K562 (cell line): ENCODE measurements around the gene DAGLA. TPM values are rescaled to one million over a fixed set of nuclear protein-coding genes. Genes with fewer than 3 reads are reported as not detected.

Experiments used
- ATAC-seq: fragments of 200-7000 bp; cut with Tn5 transposase; 3 replicates; pipeline ENCODE4 v1.9.1; 2020; ENCODE audit warnings: moderate library complexity
- BruUV-seq: library from RNA; stranded (reverse); fragments of 400-500 nt; replicated peaks from 2 replicates; lab custom pipeline; 2021; lab: Mats Ljungman, UMichigan
- CTCF ChIA-PET: fragments of 300-600 bp; formaldehyde crosslinking; extraction: SDS; loops from one replicate; lab custom pipeline; 2021; ENCODE audit warnings: low intra/inter-chr PET ratio; lab: Yijun Ruan, JAX
- POLR2A ChIA-PET: fragments of 300-600, 350-650 bp; sonication (Branson Sonifier 250); formaldehyde crosslinking; extraction: SDS; loops from one replicate; lab custom pipeline; 2021; ENCODE audit warnings: antibody characterized with exemption, inconsistent platforms; lab: Yijun Ruan, JAX
- DNase-seq, 4 experiments: peaks; one replicate each; pipeline versions ENCODE4 v3.0.0 to v3.0.0-alpha.2; 2011 to 2018; ENCODE audit warnings: low spot score in 3 of 4, mixed read lengths in 3 of 4; ENCODE audit errors: extremely low read depth in 1 of 4
- FAIRE-seq: peaks from 2 replicates; lab custom pipeline; 2011; peaks lifted over from hg19 to GRCh38; lab: Jason Lieb, UNC
- H2AFZ ChIP-seq: 2 replicates; pipeline ENCODE4 v1.6.0; 2011; ENCODE audit warnings: low read depth, low read length, control low read depth, inconsistent platforms
- H3K27ac ChIP-seq: fragments of 200-600 bp; 3 replicates; pipeline ENCODE4 v1.8.0; 2011; ENCODE audit warnings: low read depth, mild to moderate bottlenecking, control low read depth, inconsistent platforms, low read length, moderate library complexity, mixed read lengths; ENCODE audit errors: extremely low read depth
- H3K27me3 ChIP-seq, 2 experiments: fragments of 300-600 bp in 1 of 2; 2 replicates in 1 of 2; 3 replicates in 1 of 2; pipeline versions ENCODE4 v1.6.0 to v1.8.0; 2011; ENCODE audit warnings: inconsistent platforms in 2 of 2, low read length in 2 of 2, mild to moderate bottlenecking in 1 of 2, mixed read lengths in 1 of 2, moderate library complexity in 1 of 2; ENCODE audit not compliant: control insufficient read depth in 2 of 2, insufficient read depth in 2 of 2
- H3K36me3 ChIP-seq: fragments of 300-600 bp; 3 replicates; pipeline ENCODE4 v1.8.0; 2011; ENCODE audit warnings: mild to moderate bottlenecking, low read length, inconsistent platforms; ENCODE audit not compliant: control insufficient read depth, insufficient read depth
- H3K4me1 ChIP-seq, 2 experiments: fragments of 200-600 bp in 1 of 2; replicated peaks in 1 of 2; 2 replicates in 1 of 2; 3 replicates in 1 of 2; pipeline versions ENCODE4 v1.5.1 to v1.8.0; 2011; ENCODE audit warnings: inconsistent platforms in 2 of 2, low read length in 2 of 2, mild to moderate bottlenecking in 1 of 2, mixed read lengths in 1 of 2, moderate library complexity in 1 of 2; ENCODE audit not compliant: control insufficient read depth in 2 of 2, insufficient read depth in 2 of 2
- H3K4me2 ChIP-seq: 2 replicates; pipeline ENCODE4 v1.6.1; 2011; ENCODE audit warnings: low read length, control low read depth, inconsistent platforms, mixed read lengths; ENCODE audit not compliant: insufficient read depth
- H3K4me3 ChIP-seq: fragments of 200-600 bp; sonication (generic), shearing (Covaris generic); 2 replicates; pipeline ENCODE4 v1.5.1; 2016; ENCODE audit warnings: control low read depth, inconsistent platforms
- H3K79me2 ChIP-seq: fragments of 200-600 bp; 3 replicates; pipeline ENCODE4 v1.8.0; 2011; ENCODE audit warnings: low read length, inconsistent platforms; ENCODE audit not compliant: control insufficient read depth, insufficient read depth
- H3K9ac ChIP-seq, 2 experiments: 2 replicates each; pipeline versions ENCODE4 v1.6.0 to v1.6.1; 2011; ENCODE audit warnings: low read depth in 2 of 2, low read length in 2 of 2, control low read depth in 1 of 2, inconsistent platforms in 1 of 2, mild to moderate bottlenecking in 1 of 2, mixed read lengths in 1 of 2; ENCODE audit not compliant: insufficient read depth in 1 of 2
- H3K9me1 ChIP-seq: one replicate; pipeline ENCODE4 v1.6.0; 2011; ENCODE audit warnings: inconsistent platforms, mild to moderate bottlenecking, low read length, moderate library complexity; ENCODE audit not compliant: control insufficient read depth, insufficient read depth
- H3K9me3 ChIP-seq: replicated peaks from 2 replicates; pipeline ENCODE4 v1.5.1; 2011; ENCODE audit warnings: low read depth, low read length, inconsistent platforms; ENCODE audit not compliant: control insufficient read depth, insufficient read depth
- H4K20me1 ChIP-seq: replicated peaks from 2 replicates; pipeline ENCODE4 v1.6.1; 2011; ENCODE audit warnings: low read length, inconsistent platforms, mixed read lengths; ENCODE audit not compliant: control insufficient read depth, insufficient read depth
- ARID1B ChIP-seq: fragments of 450-650 bp; IDR thresholded peaks from 2 replicates; pipeline ENCODE4 v1.6.1; 2016; ENCODE audit warnings: antibody characterized with exemption, mild to moderate bottlenecking, inconsistent platforms
- RBFOX2 ChIP-seq: fragments of 200-400 bp; formaldehyde crosslinking; IDR thresholded peaks from 2 replicates; pipeline ENCODE4 v1.6.1; 2017; ENCODE audit warnings: low read depth, mild to moderate bottlenecking, low read length, moderate library complexity
- ZBTB33 ChIP-seq: sonication (generic); formaldehyde crosslinking; IDR thresholded peaks from 2 replicates; pipeline ENCODE4 v1.8.1; 2023; ENCODE audit warnings: mild to moderate bottlenecking, missing genetic modification reagents
- WGBS: fragments of 100-300 bp; shearing (Covaris generic); methylation state at CpG from one replicate; pipeline ENCODE4 v1.1.6; 2016; ENCODE audit warnings: low coverage, mixed read lengths; ENCODE audit not compliant: insufficient coverage; ENCODE audit errors: missing lambda C conversion rate; 5-methylcytosine and 5-hydroxymethylcytosine counted together
- in situ Hi-C: fragments of 300-500 bp; cut with MboI; formaldehyde crosslinking; loops from 4 replicates; pipeline ENCODE4 v1.15.0; 2018; ENCODE audit warnings: inconsistent platforms, mixed read lengths
- intact Hi-C: fragments of 100-400 bp; cut with micrococcal nuclease; formaldehyde crosslinking; loops from 2 replicates; pipeline ENCODE4 v1.14.2; 2022
- microRNA counts: library from miRNA; unstranded; fragments of <30 nt; microRNA quantifications from one replicate; lab custom pipeline; 2016
- polyA plus RNA-seq, 8 experiments: library from polyadenylated mRNA; depleted of rRNA in 4 of 8; stranded (reverse) in 5 of 8; unstranded in 3 of 8; fragments of >200 nt; fragmentation: Nextera tagmentation in 2 of 8; fragmentation: Illumina TruSeq in 1 of 8; extraction: Ambion mirVana in 2 of 8; extraction: Trizol in 1 of 8; gene quantifications; 2 replicates each; pipeline versions ENCODE4 v1.2.1 to v1.2.3, GENCODE V29; 2011 to 2014; ENCODE audit warnings: inconsistent platforms in 1 of 8, missing spikeins in 1 of 8
- total RNA-seq, 7 experiments: library from RNA; depleted of rRNA in 6 of 7; stranded (reverse); fragments of >200 nt in 6 of 7; fragmentation: Illumina TruSeq in 2 of 7; extraction: Trizol in 2 of 7; gene quantifications; 2 replicates each; pipeline versions ENCODE4 v1.2.1 to v1.2.3, GENCODE V29; 2011 to 2021; ENCODE audit warnings: low replicate concordance in 1 of 7

Gene DAGLA
- total and polyA plus RNA-seq, 9 of the 15 experiments (the other 6 are each of a cell fraction or from before 2014, with no cell fraction given) = 0.03 to 0.16 (median 0.04) TPM; not detected in 4

GRCh38 chr11:61795876-61796526, 115.8 kb downstream of the DAGLA start:
- H4K20me1 ChIP-seq = no peaks in the 10 kb centered on the region; the same call in 1 of the 2 replicates
- no peak overlapping the region for H3K27ac ChIP-seq
- intact Hi-C loops = loop anchor here (2.0 kb wide), 5 partner anchors 75 to 313 kb away; partner anchors contain the start of gene FADS3
- no peaks in the 10 kb centered on the region for H3K27me3 ChIP-seq
- in situ Hi-C loops = loop anchor here (5.0 kb wide), 1 partner anchor 156 kb away; the partner anchor contains the start of gene BEST1
- CTCF ChIA-PET = no interaction called here
- POLR2A ChIA-PET = interaction anchor here (0.6 to 3.4 kb wide), 10 partner anchors 11 to 312 kb away, joined by 3 to 25 read pairs (median 4); no protein-coding TSS in a partner anchor
- no peaks in the 10 kb centered on the region for H3K9me3 ChIP-seq
- DNase-seq (no peak), ATAC-seq (no peak), FAIRE-seq (no peak)
- peaks cover 3% of the 10 kb centered on the region for H3K9me1 ChIP-seq
- WGBS = 93% methylated on average over 16 of the region's 18 CpGs
- peaks cover 70% of the 10 kb centered on the region for H3K36me3 ChIP-seq
- H2AFZ ChIP-seq = no peak overlapping the region
- H3K79me2 ChIP-seq = peaks cover 92% of the 10 kb centered on the region
- peak; percentile 51; the same call in 1 of the 2 replicates for TF ChIP-seq ZBTB33 (CRISPR knock-in tag)
- peak; percentile 37; the same call in 1 of the 2 replicates for TF ChIP-seq RBFOX2
- no peak for TF ChIP-seq ARID1B
- peak overlapping the region in 1 of 2 experiments; percentile 65; a peak in 2 of 4 replicates for H3K9ac ChIP-seq
- no peak overlapping the region for H3K4me2 ChIP-seq
- peaks cover 36 to 48% of the 10 kb centered on the region in 2 experiments for H3K4me1 ChIP-seq
- H3K4me3 ChIP-seq = no peak overlapping the region
- no TSS peak for BruUV-seq

MicroRNAs encoded within 50 kb of the gene (microRNA counts, 767-probe panel; counts per million panel counts)
- not detected for microRNA hsa-miR-611 (lab: Ali Mortazavi, UCI)

Other genes starting within 250 kb of the DAGLA start
Only the 7 nearest of the 9 such genes appear.
- not detected in 2 replicates for gene LRRC10B, start 171.6 kb upstream of the DAGLA start, total RNA-seq (2014; rRNA removed)
- not detected in 2 replicates for gene LRRC10B, start 171.6 kb upstream of the DAGLA start, total RNA-seq (2014; rRNA removed; fragmentation: Illumina TruSeq; extraction: Trizol)
- 0.11 TPM in 1 of 2 replicates, not detected in the other for gene LRRC10B, start 171.6 kb upstream of the DAGLA start, total RNA-seq (2015; rRNA removed; fragmentation: Illumina TruSeq; extraction: Trizol)
- not detected in 2 replicates for gene LRRC10B, start 171.6 kb upstream of the DAGLA start, total RNA-seq (2021)
- 0.04 TPM in 1 of 2 replicates, not detected in the other for gene LRRC10B, start 171.6 kb upstream of the DAGLA start, polyA plus RNA-seq (2011; rRNA removed)
- not detected in 2 replicates for gene LRRC10B, start 171.6 kb upstream of the DAGLA start, polyA plus RNA-seq (2014; fragmentation: Illumina TruSeq; extraction: Trizol)
- gene LRRC10B, start 171.6 kb upstream of the DAGLA start, polyA plus RNA-seq (2014; fragmentation: Nextera tagmentation; extraction: Ambion mirVana) = not detected
- gene LRRC10B, start 171.6 kb upstream of the DAGLA start, polyA plus RNA-seq (2014; rRNA removed) = not detected in 2 replicates
- gene SYT7, start 99.3 kb upstream of the DAGLA start, total RNA-seq (2014; rRNA removed) = 0.20 and 0.27 TPM in 2 replicates
- gene SYT7, start 99.3 kb upstream of the DAGLA start, total RNA-seq (2014; rRNA removed; fragmentation: Illumina TruSeq; extraction: Trizol) = 0.11 and 0.13 TPM in 2 replicates
- gene SYT7, start 99.3 kb upstream of the DAGLA start, total RNA-seq (2015; rRNA removed; fragmentation: Illumina TruSeq; extraction: Trizol) = 0.11 and 0.15 TPM in 2 replicates
- gene SYT7, start 99.3 kb upstream of the DAGLA start, total RNA-seq (2021) = 0.47 and 0.51 TPM in 2 replicates
- gene SYT7, start 99.3 kb upstream of the DAGLA start, polyA plus RNA-seq (2011; rRNA removed) = 0.11 and 0.20 TPM in 2 replicates
- 0.21 TPM in 2 replicates for gene SYT7, start 99.3 kb upstream of the DAGLA start, polyA plus RNA-seq (2014; fragmentation: Illumina TruSeq; extraction: Trizol)
- gene SYT7, start 99.3 kb upstream of the DAGLA start, polyA plus RNA-seq (2014; fragmentation: Nextera tagmentation; extraction: Ambion mirVana) = under 1 TPM in 1 of 2 experiments, not detected in 1; 0.01 TPM
- gene SYT7, start 99.3 kb upstream of the DAGLA start, polyA plus RNA-seq (2014; rRNA removed) = 0.13 and 0.28 TPM in 2 replicates
- gene MYRF, start 72.2 kb downstream of the DAGLA start, total RNA-seq (2014; rRNA removed) = 7.1 and 11.0 TPM in 2 replicates
- 2.6 and 3.3 TPM in 2 replicates for gene MYRF, start 72.2 kb downstream of the DAGLA start, total RNA-seq (2014; rRNA removed; fragmentation: Illumina TruSeq; extraction: Trizol)
- 4.0 and 4.1 TPM in 2 replicates for gene MYRF, start 72.2 kb downstream of the DAGLA start, total RNA-seq (2015; rRNA removed; fragmentation: Illumina TruSeq; extraction: Trizol)
- gene MYRF, start 72.2 kb downstream of the DAGLA start, total RNA-seq (2021) = 21.4 and 25.8 TPM in 2 replicates
- gene MYRF, start 72.2 kb downstream of the DAGLA start, polyA plus RNA-seq (2011; rRNA removed) = 10.4 and 16.6 TPM in 2 replicates
- gene MYRF, start 72.2 kb downstream of the DAGLA start, polyA plus RNA-seq (2014; fragmentation: Illumina TruSeq; extraction: Trizol) = 14.7 and 17.8 TPM in 2 replicates
- 1 to 10 TPM; 2.3 TPM for gene MYRF, start 72.2 kb downstream of the DAGLA start, polyA plus RNA-seq (2014; fragmentation: Nextera tagmentation; extraction: Ambion mirVana)
- gene MYRF, start 72.2 kb downstream of the DAGLA start, polyA plus RNA-seq (2014; rRNA removed) = 15.6 and 17.4 TPM in 2 replicates
- 97.2 and 153 TPM in 2 replicates for gene TMEM258, start 112.2 kb downstream of the DAGLA start, total RNA-seq (2014; rRNA removed)
- gene TMEM258, start 112.2 kb downstream of the DAGLA start, total RNA-seq (2014; rRNA removed; fragmentation: Illumina TruSeq; extraction: Trizol) = 227 and 239 TPM in 2 replicates
- 221 and 231 TPM in 2 replicates for gene TMEM258, start 112.2 kb downstream of the DAGLA start, total RNA-seq (2015; rRNA removed; fragmentation: Illumina TruSeq; extraction: Trizol)
- 168 and 200 TPM in 2 replicates for gene TMEM258, start 112.2 kb downstream of the DAGLA start, total RNA-seq (2021)
- 630 and 713 TPM in 2 replicates for gene TMEM258, start 112.2 kb downstream of the DAGLA start, polyA plus RNA-seq (2011; rRNA removed)
- 213 and 256 TPM in 2 replicates for gene TMEM258, start 112.2 kb downstream of the DAGLA start, polyA plus RNA-seq (2014; fragmentation: Illumina TruSeq; extraction: Trizol)
- gene TMEM258, start 112.2 kb downstream of the DAGLA start, polyA plus RNA-seq (2014; fragmentation: Nextera tagmentation; extraction: Ambion mirVana) = 100 to 1,000 TPM; 794 to 856 TPM
- 199 and 268 TPM in 2 replicates for gene TMEM258, start 112.2 kb downstream of the DAGLA start, polyA plus RNA-seq (2014; rRNA removed)
- 156 and 172 TPM in 2 replicates for gene FEN1, start 112.5 kb downstream of the DAGLA start, total RNA-seq (2014; rRNA removed)
- 130 and 137 TPM in 2 replicates for gene FEN1, start 112.5 kb downstream of the DAGLA start, total RNA-seq (2014; rRNA removed; fragmentation: Illumina TruSeq; extraction: Trizol)
- gene FEN1, start 112.5 kb downstream of the DAGLA start, total RNA-seq (2015; rRNA removed; fragmentation: Illumina TruSeq; extraction: Trizol) = 150 and 154 TPM in 2 replicates
- gene FEN1, start 112.5 kb downstream of the DAGLA start, total RNA-seq (2021) = 140 and 150 TPM in 2 replicates
- 91.3 and 124 TPM in 2 replicates for gene FEN1, start 112.5 kb downstream of the DAGLA start, polyA plus RNA-seq (2011; rRNA removed)
- 138 and 146 TPM in 2 replicates for gene FEN1, start 112.5 kb downstream of the DAGLA start, polyA plus RNA-seq (2014; fragmentation: Illumina TruSeq; extraction: Trizol)
- gene FEN1, start 112.5 kb downstream of the DAGLA start, polyA plus RNA-seq (2014; fragmentation: Nextera tagmentation; extraction: Ambion mirVana) = 10 to 100 TPM; 58.1 to 86.8 TPM
- 132 and 136 TPM in 2 replicates for gene FEN1, start 112.5 kb downstream of the DAGLA start, polyA plus RNA-seq (2014; rRNA removed)
- 250 and 292 TPM in 2 replicates for gene FADS1, start 136.6 kb downstream of the DAGLA start, total RNA-seq (2014; rRNA removed)
- gene FADS1, start 136.6 kb downstream of the DAGLA start, total RNA-seq (2014; rRNA removed; fragmentation: Illumina TruSeq; extraction: Trizol) = 367 and 390 TPM in 2 replicates
- gene FADS1, start 136.6 kb downstream of the DAGLA start, total RNA-seq (2015; rRNA removed; fragmentation: Illumina TruSeq; extraction: Trizol) = 353 and 364 TPM in 2 replicates
- 378 and 411 TPM in 2 replicates for gene FADS1, start 136.6 kb downstream of the DAGLA start, total RNA-seq (2021)
- 747 and 864 TPM in 2 replicates for gene FADS1, start 136.6 kb downstream of the DAGLA start, polyA plus RNA-seq (2011; rRNA removed)
- gene FADS1, start 136.6 kb downstream of the DAGLA start, polyA plus RNA-seq (2014; fragmentation: Illumina TruSeq; extraction: Trizol) = 394 and 457 TPM in 2 replicates
- 100 to 1,000 TPM; 110 to 174 TPM for gene FADS1, start 136.6 kb downstream of the DAGLA start, polyA plus RNA-seq (2014; fragmentation: Nextera tagmentation; extraction: Ambion mirVana)
- 295 and 314 TPM in 2 replicates for gene FADS1, start 136.6 kb downstream of the DAGLA start, polyA plus RNA-seq (2014; rRNA removed)
- 13.2 and 17.7 TPM in 2 replicates for gene FADS2, start 147.9 kb downstream of the DAGLA start, total RNA-seq (2014; rRNA removed)
- gene FADS2, start 147.9 kb downstream of the DAGLA start, total RNA-seq (2014; rRNA removed; fragmentation: Illumina TruSeq; extraction: Trizol) = 14.5 and 16.2 TPM in 2 replicates
- gene FADS2, start 147.9 kb downstream of the DAGLA start, total RNA-seq (2015; rRNA removed; fragmentation: Illumina TruSeq; extraction: Trizol) = 11.5 and 12.0 TPM in 2 replicates
- gene FADS2, start 147.9 kb downstream of the DAGLA start, total RNA-seq (2021) = 28.6 and 30.4 TPM in 2 replicates
- 42.8 and 57.1 TPM in 2 replicates for gene FADS2, start 147.9 kb downstream of the DAGLA start, polyA plus RNA-seq (2011; rRNA removed)
- 33.9 and 39.7 TPM in 2 replicates for gene FADS2, start 147.9 kb downstream of the DAGLA start, polyA plus RNA-seq (2014; fragmentation: Illumina TruSeq; extraction: Trizol)
- gene FADS2, start 147.9 kb downstream of the DAGLA start, polyA plus RNA-seq (2014; fragmentation: Nextera tagmentation; extraction: Ambion mirVana) = 1 to 10 TPM; 2.9 to 5.3 TPM
- 23.9 and 27.2 TPM in 2 replicates for gene FADS2, start 147.9 kb downstream of the DAGLA start, polyA plus RNA-seq (2014; rRNA removed)